ENCODE data around the gene PTGIR.

DNA sequence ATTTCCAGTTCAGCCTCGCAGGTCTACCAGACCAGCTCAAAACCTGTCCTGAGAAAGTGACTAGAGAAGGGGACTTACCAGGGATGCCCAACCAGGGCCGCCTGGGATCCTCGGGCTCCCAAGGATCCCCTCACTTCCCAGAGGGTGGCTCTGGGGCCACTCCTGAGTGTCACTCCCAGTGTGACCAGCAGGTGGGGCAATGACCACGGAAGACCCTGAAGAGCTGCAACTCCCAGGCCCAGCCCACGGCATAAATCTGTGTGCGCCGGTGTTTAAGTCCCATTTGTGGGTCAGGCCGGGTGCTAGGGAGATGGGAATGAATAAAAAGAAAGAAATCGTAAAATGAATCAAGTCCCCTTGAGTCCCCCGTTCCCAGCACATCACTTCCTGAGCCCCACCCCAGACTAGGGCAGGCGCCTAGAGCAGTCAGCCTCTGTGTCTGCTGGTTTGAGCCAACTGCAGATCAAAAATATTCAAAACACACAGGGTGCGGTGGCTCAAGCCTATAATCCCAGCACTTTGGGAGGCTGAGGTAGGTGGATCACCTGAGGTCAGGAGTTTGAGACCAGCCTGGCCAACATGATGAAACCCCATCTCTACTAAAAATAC is 10.7 kb downstream of the PTGIR start:
- TF ChIP-seq, protein P1, sequence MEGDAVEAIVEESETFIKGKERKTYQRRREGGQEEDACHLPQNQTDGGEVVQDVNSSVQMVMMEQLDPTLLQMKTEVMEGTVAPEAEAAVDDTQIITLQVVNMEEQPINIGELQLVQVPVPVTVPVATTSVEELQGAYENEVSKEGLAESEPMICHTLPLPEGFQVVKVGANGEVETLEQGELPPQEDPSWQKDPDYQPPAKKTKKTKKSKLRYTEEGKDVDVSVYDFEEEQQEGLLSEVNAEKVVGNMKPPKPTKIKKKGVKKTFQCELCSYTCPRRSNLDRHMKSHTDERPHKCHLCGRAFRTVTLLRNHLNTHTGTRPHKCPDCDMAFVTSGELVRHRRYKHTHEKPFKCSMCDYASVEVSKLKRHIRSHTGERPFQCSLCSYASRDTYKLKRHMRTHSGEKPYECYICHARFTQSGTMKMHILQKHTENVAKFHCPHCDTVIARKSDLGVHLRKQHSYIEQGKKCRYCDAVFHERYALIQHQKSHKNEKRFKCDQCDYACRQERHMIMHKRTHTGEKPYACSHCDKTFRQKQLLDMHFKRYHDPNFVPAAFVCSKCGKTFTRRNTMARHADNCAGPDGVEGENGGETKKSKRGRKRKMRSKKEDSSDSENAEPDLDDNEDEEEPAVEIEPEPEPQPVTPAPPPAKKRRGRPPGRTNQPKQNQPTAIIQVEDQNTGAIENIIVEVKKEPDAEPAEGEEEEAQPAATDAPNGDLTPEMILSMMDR (IDR thresholded peaks at IDR 0.05) = peak; percentile 83 to 90 (median 88)
- no peak for TF ChIP-seq POLR2A (IDR thresholded peaks at IDR 0.05)
